Neural progenitor cell (in vitro differentiated cells): Measurements from ENCODE around the gene ZBTB7B.

Experiments
- CTCF ChIP-seq: fragments of 200-600 bp; sonication (generic); IDR thresholded peaks from 2 replicates; pipeline ENCODE4 v1.5.1; 2017; ENCODE audit warnings: antibody characterized with exemption, mild to moderate bottlenecking
- EZH2 ChIP-seq: fragments of 200-600 bp; sonication (generic); IDR thresholded peaks from 2 replicates; pipeline ENCODE4 v1.6.1; 2017; ENCODE audit warnings: antibody characterized with exemption, mild to moderate bottlenecking, moderate library complexity
- EZH2phosphoT487 ChIP-seq: fragments of 200-600 bp; sonication (generic); IDR thresholded peaks from 2 replicates; pipeline ENCODE4 v1.6.1; 2017; ENCODE audit warnings: antibody characterized with exemption

DNA sequence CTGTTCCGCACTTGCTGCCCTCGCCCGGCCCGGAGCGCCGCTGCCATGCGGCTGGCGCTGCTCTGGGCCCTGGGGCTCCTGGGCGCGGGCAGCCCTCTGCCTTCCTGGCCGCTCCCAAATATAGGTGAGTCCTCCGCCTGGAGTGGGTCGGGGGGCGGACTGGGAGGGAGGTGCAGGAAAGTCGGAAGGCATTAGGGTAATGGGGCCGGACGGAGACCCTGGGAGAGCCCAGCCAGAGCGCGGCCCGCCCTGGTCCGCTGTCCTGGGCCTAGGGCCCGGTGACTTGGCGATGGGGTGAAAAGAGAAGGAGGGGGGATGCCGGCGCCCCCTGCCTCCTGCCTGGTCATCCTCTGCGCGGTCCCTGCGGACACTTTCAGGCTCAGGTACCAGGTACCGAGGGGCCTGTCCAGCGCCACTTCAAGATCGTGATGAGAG is 48.8 kb downstream of the ZBTB7B start:
- no peak for TF ChIP-seq EZH2
- no peak for TF ChIP-seq CTCF
- TF ChIP-seq EZH2phosphoT487 = no peak
